ENCODE data around the gene UBXN11.

DNA sequence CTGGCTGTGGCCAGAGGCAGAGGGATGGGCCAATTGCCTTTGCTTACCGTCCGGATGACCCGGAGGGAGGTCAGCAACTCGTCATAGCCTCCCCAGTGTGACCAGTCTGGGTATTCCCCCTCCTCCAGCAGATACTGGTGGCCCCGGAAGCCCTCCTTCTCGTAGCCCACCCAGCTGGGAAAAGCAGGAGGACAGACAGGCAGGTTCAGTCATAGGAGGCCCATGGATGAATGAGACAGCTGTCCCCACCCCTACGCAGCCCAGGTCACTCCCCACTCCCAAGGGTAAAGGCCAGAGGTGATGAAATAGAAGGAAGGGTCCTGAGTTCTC, 30.7 kb upstream of the UBXN11 start:
- TF ChIP-seq, protein P1, sequence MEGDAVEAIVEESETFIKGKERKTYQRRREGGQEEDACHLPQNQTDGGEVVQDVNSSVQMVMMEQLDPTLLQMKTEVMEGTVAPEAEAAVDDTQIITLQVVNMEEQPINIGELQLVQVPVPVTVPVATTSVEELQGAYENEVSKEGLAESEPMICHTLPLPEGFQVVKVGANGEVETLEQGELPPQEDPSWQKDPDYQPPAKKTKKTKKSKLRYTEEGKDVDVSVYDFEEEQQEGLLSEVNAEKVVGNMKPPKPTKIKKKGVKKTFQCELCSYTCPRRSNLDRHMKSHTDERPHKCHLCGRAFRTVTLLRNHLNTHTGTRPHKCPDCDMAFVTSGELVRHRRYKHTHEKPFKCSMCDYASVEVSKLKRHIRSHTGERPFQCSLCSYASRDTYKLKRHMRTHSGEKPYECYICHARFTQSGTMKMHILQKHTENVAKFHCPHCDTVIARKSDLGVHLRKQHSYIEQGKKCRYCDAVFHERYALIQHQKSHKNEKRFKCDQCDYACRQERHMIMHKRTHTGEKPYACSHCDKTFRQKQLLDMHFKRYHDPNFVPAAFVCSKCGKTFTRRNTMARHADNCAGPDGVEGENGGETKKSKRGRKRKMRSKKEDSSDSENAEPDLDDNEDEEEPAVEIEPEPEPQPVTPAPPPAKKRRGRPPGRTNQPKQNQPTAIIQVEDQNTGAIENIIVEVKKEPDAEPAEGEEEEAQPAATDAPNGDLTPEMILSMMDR (IDR thresholded peaks at IDR 0.05), result no peak
- TF ChIP-seq POLR2A (IDR thresholded peaks at IDR 0.05), result no peak

Measured in heart left ventricle (tissue), 13 donors.